HepG2 (cell line): ENCODE data around the gene UQCC2. TPM values are rescaled to one million over a fixed set of nuclear protein-coding genes. Genes with fewer than 3 reads are reported as not detected.
A peak's percentile ranks its signal among the peaks of the same experiment; 100 is the strongest.

Source experiments
- ERF ChIP-seq: IDR thresholded peaks from 2 replicates; pipeline ENCODE4 v1.6.1; 2018; ENCODE audit warnings: missing biosample characterization, missing genetic modification reagents
- GATAD1 ChIP-seq: IDR thresholded peaks from 2 replicates; pipeline ENCODE4 v1.6.1; 2016; ENCODE audit warnings: missing genetic modification reagents, missing compliant biosample characterization
- HMGXB3 ChIP-seq: sonication (generic); formaldehyde crosslinking; IDR thresholded peaks from 2 replicates; pipeline ENCODE4 v1.4.0; 2020; ENCODE audit warnings: missing genetic modification reagents, borderline replicate concordance
- MTF2 ChIP-seq: sonication (generic); formaldehyde crosslinking; IDR thresholded peaks from 2 replicates; pipeline ENCODE4 v1.5.0; 2020; ENCODE audit warnings: missing genetic modification reagents, borderline replicate concordance
- PRMT3 ChIP-seq: sonication (generic); formaldehyde crosslinking; IDR thresholded peaks from 2 replicates; pipeline ENCODE4 v1.8.1; 2022; ENCODE audit warnings: low read depth, mild to moderate bottlenecking, moderate library complexity, missing genetic modification reagents, borderline replicate concordance
- RBM22 ChIP-seq: fragments of 200-400 bp; formaldehyde crosslinking; optimal IDR thresholded peaks from 2 replicates; pipeline ENCODE3; 2017; ENCODE audit warnings: mild to moderate bottlenecking, low read length, moderate library complexity
- SMC3 ChIP-seq: IDR thresholded peaks from 2 replicates; pipeline ENCODE4 v1.6.1; 2011; ENCODE audit warnings: low read length, improper control_type of control experiment
- ZBTB39 ChIP-seq: sonication (generic); formaldehyde crosslinking; IDR thresholded peaks from 2 replicates; pipeline ENCODE4 v1.5.0; 2020; ENCODE audit warnings: missing genetic modification reagents
- ZC3H4 ChIP-seq: sonication (generic); formaldehyde crosslinking; IDR thresholded peaks from 2 replicates; pipeline ENCODE4 v1.4.0; 2020; ENCODE audit warnings: missing genetic modification reagents, borderline replicate concordance
- ZNF44 ChIP-seq: sonication (generic); formaldehyde crosslinking; IDR thresholded peaks from 2 replicates; pipeline ENCODE4 v1.5.1; 2020; ENCODE audit warnings: mild to moderate bottlenecking, missing genetic modification reagents
- ZNF460 ChIP-seq: sonication (generic); formaldehyde crosslinking; IDR thresholded peaks from 2 replicates; pipeline ENCODE4 v1.5.1; 2020; ENCODE audit warnings: missing genetic modification reagents, mild to moderate bottlenecking, borderline replicate concordance
- ZNF790 ChIP-seq: sonication (generic); formaldehyde crosslinking; IDR thresholded peaks from 2 replicates; pipeline ENCODE4 v1.8.0; 2022; ENCODE audit warnings: missing genetic modification reagents, mild to moderate bottlenecking, borderline replicate concordance
- polyA plus RNA-seq, 8 experiments: library from polyadenylated mRNA; depleted of rRNA in 3 of 8; stranded (reverse) in 7 of 8; unstranded in 1 of 8; fragments of >200 nt; fragmentation: Illumina TruSeq in 4 of 8; extraction: Trizol in 4 of 8; gene quantifications; 2 replicates each; pipeline versions ENCODE4 v1.2.1 to v1.2.3, GENCODE V29; 2011 to 2016; ENCODE audit warnings: low read depth in 4 of 8, missing spikeins in 1 of 8, mixed read lengths in 1 of 8; ENCODE audit not compliant: insufficient read depth in 1 of 8
- total RNA-seq, 5 experiments: library from RNA; depleted of rRNA; stranded (reverse); fragments of >200 nt; fragmentation: Illumina TruSeq; extraction: Trizol; gene quantifications; 2 replicates each; pipeline ENCODE4 v1.2.3, GENCODE V29; 2016; ENCODE audit warnings: low read depth in 1 of 5
- TF ChIP-seq, protein P1 (sequence below): sonication (generic); formaldehyde crosslinking; IDR thresholded peaks from 2 replicates; pipeline ENCODE4 v1.4.0; 2020; ENCODE audit warnings: missing genetic modification reagents, borderline replicate concordance
- TF ChIP-seq, protein P2 (sequence below), 2 experiments: IDR thresholded peaks; 2 replicates each; pipeline ENCODE4 v1.6.1; 2011 to 2012; ENCODE audit warnings: low read length in 2 of 2, borderline replicate concordance in 1 of 2, low read depth in 1 of 2, mild to moderate bottlenecking in 1 of 2, moderate library complexity in 1 of 2
- TF ChIP-seq, protein P3 (sequence below): IDR thresholded peaks from 2 replicates; pipeline ENCODE4 v1.6.1; 2016; ENCODE audit warnings: mild to moderate bottlenecking, missing biosample characterization, missing genetic modification reagents

UQCC2 gene
- total and polyA plus RNA-seq, 2 of the 13 experiments (the other 11 are each of a cell fraction or from before 2014, with no cell fraction given): 82.4 to 238 TPM

DNA sequence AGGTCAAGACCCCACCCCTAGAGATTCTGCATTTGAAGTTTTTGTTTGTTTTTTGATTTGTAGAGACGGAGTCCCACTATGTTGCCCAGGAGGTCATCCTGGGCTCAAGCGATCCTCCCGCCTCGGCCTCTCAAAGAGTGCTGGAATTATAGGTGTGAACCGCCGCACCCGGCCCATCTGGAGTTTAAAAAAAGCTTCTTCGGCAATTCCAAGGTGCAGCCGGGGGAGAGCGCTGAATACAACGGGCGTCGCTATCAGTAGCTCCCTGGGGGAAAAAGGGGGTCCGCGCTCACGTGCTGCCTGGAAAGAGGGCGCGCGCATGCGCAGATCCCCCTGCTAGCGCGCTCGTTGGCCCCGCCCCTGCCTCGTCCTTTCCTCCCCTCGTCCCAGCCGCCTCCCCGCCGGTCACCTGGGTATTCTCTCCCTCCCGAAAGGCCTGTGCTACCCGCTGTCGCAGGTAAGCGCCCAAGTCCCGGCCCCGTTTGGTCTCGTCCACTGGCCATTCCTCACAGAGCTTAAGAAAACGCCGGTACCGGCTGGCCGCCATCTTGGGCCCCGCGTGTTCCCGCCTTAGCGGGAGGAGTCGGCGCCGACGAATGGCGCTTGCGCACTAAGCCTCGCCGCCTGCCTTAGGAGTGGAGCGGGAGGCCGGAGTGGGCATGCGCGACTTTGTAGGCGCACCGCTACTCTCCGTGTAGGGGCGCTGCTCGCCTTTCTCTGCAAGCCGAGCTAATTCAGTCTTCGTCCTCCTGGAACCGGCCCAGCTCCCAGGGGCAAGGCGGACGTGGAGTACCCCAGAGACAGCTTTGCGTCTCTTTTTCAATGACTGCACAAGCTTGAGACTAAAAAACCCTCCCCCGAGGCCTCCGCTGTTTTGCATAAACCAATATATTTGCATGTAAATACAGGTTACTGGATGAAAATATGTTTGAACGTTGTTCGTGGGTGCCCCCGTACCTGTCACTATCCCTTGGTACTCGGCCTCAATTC, at the start of gene UQCC2 (continued):
- TF ChIP-seq HMGXB3 (CRISPR knock-in tag) (peak; percentile 56; the same call in 1 of the 2 replicates), GATAD1 (CRISPR knock-in tag) (peak; percentile 78), ERF (CRISPR knock-in tag) (peak; percentile 77), ZBTB39 (CRISPR knock-in tag) (no peak), ZC3H4 (no peak), MTF2 (CRISPR knock-in tag) (no peak; the same call in 1 of the 2 replicates), SMC3 (peak; percentile 40), ZNF460 (CRISPR knock-in tag) (no peak), PRMT3 (CRISPR knock-in tag) (no peak), ZNF790 (CRISPR knock-in tag) (peak; percentile 89; the same call in 1 of the 2 replicates), RBM22 (no peak), ZNF44 (CRISPR knock-in tag) (peak; percentile 55; the same call in 1 of the 2 replicates)
- TF ChIP-seq, protein P1, sequence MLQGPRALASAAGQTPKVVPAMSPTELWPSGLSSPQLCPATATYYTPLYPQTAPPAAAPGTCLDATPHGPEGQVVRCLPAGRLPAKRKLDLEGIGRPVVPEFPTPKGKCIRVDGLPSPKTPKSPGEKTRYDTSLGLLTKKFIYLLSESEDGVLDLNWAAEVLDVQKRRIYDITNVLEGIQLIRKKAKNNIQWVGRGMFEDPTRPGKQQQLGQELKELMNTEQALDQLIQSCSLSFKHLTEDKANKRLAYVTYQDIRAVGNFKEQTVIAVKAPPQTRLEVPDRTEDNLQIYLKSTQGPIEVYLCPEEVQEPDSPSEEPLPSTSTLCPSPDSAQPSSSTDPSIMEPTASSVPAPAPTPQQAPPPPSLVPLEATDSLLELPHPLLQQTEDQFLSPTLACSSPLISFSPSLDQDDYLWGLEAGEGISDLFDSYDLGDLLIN (CRISPR knock-in tag): no peak
- TF ChIP-seq, protein P2, sequence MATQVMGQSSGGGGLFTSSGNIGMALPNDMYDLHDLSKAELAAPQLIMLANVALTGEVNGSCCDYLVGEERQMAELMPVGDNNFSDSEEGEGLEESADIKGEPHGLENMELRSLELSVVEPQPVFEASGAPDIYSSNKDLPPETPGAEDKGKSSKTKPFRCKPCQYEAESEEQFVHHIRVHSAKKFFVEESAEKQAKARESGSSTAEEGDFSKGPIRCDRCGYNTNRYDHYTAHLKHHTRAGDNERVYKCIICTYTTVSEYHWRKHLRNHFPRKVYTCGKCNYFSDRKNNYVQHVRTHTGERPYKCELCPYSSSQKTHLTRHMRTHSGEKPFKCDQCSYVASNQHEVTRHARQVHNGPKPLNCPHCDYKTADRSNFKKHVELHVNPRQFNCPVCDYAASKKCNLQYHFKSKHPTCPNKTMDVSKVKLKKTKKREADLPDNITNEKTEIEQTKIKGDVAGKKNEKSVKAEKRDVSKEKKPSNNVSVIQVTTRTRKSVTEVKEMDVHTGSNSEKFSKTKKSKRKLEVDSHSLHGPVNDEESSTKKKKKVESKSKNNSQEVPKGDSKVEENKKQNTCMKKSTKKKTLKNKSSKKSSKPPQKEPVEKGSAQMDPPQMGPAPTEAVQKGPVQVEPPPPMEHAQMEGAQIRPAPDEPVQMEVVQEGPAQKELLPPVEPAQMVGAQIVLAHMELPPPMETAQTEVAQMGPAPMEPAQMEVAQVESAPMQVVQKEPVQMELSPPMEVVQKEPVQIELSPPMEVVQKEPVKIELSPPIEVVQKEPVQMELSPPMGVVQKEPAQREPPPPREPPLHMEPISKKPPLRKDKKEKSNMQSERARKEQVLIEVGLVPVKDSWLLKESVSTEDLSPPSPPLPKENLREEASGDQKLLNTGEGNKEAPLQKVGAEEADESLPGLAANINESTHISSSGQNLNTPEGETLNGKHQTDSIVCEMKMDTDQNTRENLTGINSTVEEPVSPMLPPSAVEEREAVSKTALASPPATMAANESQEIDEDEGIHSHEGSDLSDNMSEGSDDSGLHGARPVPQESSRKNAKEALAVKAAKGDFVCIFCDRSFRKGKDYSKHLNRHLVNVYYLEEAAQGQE (IDR thresholded peaks at IDR 0.05; ENCODE audit: borderline replicate concordance in 1 of 2, low read depth in 1 of 2, low read length in 2 of 2): peak in 1 of 2 experiments; percentile 50; a peak in 1 of 4 replicates
- TF ChIP-seq, protein P3, sequence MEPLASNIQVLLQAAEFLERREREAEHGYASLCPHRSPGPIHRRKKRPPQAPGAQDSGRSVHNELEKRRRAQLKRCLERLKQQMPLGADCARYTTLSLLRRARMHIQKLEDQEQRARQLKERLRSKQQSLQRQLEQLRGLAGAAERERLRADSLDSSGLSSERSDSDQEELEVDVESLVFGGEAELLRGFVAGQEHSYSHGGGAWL (CRISPR knock-in tag): peak; percentile 94
